ENCODE measurements around the gene ASPA. TPM values are rescaled to one million over a fixed set of nuclear protein-coding genes. Genes with fewer than 3 reads are reported as not detected.

The ASPA gene
- total and polyA plus RNA-seq, 2 donors from 2014 or later, result 5.1 to 24.2 TPM

- Histone ChIP-seq H3K9ac (ENCODE audit: low read length in 3 of 3) (no peak overlapping the region), H3K27ac (ENCODE audit: low read depth in 2 of 2, low read length in 2 of 2) (no peak overlapping the region), H3K4me3 (ENCODE audit: low read length in 3 of 3) (no peak overlapping the region), H3K4me1 (ENCODE audit: control insufficient read depth in 2 of 3, insufficient read depth in 2 of 3, low read depth in 1 of 3, low read length in 3 of 3) (no peaks in the 10 kb centered on the region), H3K27me3 (ENCODE audit: control insufficient read depth, insufficient read depth, low read length) (no peaks in the 10 kb centered on the region), H3K9me3 (ENCODE audit: control insufficient read depth in 2 of 3, insufficient read depth in 1 of 3, low read length in 3 of 3) (no peaks in the 10 kb centered on the region), H3K36me3 (ENCODE audit: control insufficient read depth in 2 of 3, insufficient read depth in 3 of 3, low read length in 3 of 3) (no peaks in the 10 kb centered on the region)
- DNase-seq (peak in 1 of 5 donors; percentile 29), FAIRE-seq (no peak)
- TF ChIP-seq, protein P1, sequence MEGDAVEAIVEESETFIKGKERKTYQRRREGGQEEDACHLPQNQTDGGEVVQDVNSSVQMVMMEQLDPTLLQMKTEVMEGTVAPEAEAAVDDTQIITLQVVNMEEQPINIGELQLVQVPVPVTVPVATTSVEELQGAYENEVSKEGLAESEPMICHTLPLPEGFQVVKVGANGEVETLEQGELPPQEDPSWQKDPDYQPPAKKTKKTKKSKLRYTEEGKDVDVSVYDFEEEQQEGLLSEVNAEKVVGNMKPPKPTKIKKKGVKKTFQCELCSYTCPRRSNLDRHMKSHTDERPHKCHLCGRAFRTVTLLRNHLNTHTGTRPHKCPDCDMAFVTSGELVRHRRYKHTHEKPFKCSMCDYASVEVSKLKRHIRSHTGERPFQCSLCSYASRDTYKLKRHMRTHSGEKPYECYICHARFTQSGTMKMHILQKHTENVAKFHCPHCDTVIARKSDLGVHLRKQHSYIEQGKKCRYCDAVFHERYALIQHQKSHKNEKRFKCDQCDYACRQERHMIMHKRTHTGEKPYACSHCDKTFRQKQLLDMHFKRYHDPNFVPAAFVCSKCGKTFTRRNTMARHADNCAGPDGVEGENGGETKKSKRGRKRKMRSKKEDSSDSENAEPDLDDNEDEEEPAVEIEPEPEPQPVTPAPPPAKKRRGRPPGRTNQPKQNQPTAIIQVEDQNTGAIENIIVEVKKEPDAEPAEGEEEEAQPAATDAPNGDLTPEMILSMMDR (IDR thresholded peaks at IDR 0.05; ENCODE audit: borderline replicate concordance, extremely low read depth, insufficient read depth), result no peak
- intact Hi-C loops (cut with DNase I), result no loop called here
These were observed 48.2 kb downstream of the ASPA start for GRCh38 chr17:3524024-3524423.

GRCh38 chr17:3526491-3526890 lies 50.7 kb downstream of the ASPA start:
- intact Hi-C loops (cut with DNase I), result no loop called here
- H3K4me1 ChIP-seq (ENCODE audit: control insufficient read depth in 2 of 3, insufficient read depth in 2 of 3, low read depth in 1 of 3, low read length in 3 of 3), result no peaks in the 10 kb centered on the region

DNA sequence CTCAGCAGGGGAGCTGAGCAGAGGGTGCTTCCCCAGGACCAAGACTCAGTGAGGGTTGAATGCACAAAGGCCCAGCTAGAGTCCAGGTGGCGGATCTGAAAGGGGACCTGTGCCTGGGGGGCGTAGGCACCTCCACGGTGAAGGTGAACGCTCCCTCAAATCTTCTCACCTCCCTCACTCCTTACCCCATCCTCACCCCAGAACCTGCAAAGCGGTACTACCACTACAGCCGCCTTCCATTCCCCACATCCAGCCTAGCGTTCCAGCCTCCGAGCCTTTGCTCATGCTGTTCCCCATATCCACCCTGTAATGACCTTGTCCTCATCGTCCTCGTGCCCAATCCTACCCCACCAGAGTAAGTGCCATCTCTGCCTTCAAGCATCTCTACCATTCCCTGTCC lies 51.2 kb downstream of the ASPA start:
- DNase-seq (peak in 1 of 5 donors; percentile 18), FAIRE-seq (no peak)
- H3K9ac ChIP-seq (ENCODE audit: low read length in 3 of 3), result no peak overlapping the region

More at GRCh38 chr17:3526491-3526890, 50.7 kb downstream of the ASPA start:
- H3K9ac ChIP-seq (ENCODE audit: low read length in 3 of 3), result no peak overlapping the region
- no peak overlapping the region for H3K27ac ChIP-seq (ENCODE audit: low read depth in 2 of 2, low read length in 2 of 2)
- DNase-seq, result peak in 1 of 5 donors; percentile 20
- H3K36me3 ChIP-seq (ENCODE audit: control insufficient read depth in 2 of 3, insufficient read depth in 3 of 3, low read length in 3 of 3), result no peaks in the 10 kb centered on the region
- no peak overlapping the region for H3K4me3 ChIP-seq (ENCODE audit: low read length in 3 of 3)
- H3K27me3 ChIP-seq (ENCODE audit: control insufficient read depth, insufficient read depth, low read length), result no peaks in the 10 kb centered on the region
- no peaks in the 10 kb centered on the region for H3K9me3 ChIP-seq (ENCODE audit: control insufficient read depth in 2 of 3, insufficient read depth in 1 of 3, low read length in 3 of 3)
- no peak for FAIRE-seq
- TF ChIP-seq, protein P1 (IDR thresholded peaks at IDR 0.05; ENCODE audit: borderline replicate concordance, extremely low read depth, insufficient read depth), result no peak

More for the DNA sequence above, 51.2 kb downstream of the ASPA start:
- no peak overlapping the region for H3K4me3 ChIP-seq (ENCODE audit: low read length in 3 of 3)
- no peaks in the 10 kb centered on the region for H3K4me1 ChIP-seq (ENCODE audit: control insufficient read depth in 2 of 3, insufficient read depth in 2 of 3, low read depth in 1 of 3, low read length in 3 of 3)
- H3K9me3 ChIP-seq (ENCODE audit: control insufficient read depth in 2 of 3, insufficient read depth in 1 of 3, low read length in 3 of 3), result no peaks in the 10 kb centered on the region
- H3K27ac ChIP-seq (ENCODE audit: low read depth in 2 of 2, low read length in 2 of 2), result no peak overlapping the region
- TF ChIP-seq, protein P1 (IDR thresholded peaks at IDR 0.05; ENCODE audit: borderline replicate concordance, extremely low read depth, insufficient read depth), result no peak
- H3K27me3 ChIP-seq (ENCODE audit: control insufficient read depth, insufficient read depth, low read length), result no peaks in the 10 kb centered on the region
- H3K36me3 ChIP-seq (ENCODE audit: control insufficient read depth in 2 of 3, insufficient read depth in 3 of 3, low read length in 3 of 3), result no peaks in the 10 kb centered on the region
- intact Hi-C loops (cut with DNase I), result no loop called here

Data from kidney (tissue), 14 donors.